ENCODE measurements around the gene GSK3A. TPM values are rescaled to one million over a fixed set of nuclear protein-coding genes. Genes with fewer than 3 reads are reported as not detected.

The GSK3A gene
- total and polyA plus RNA-seq, 9 of the 15 experiments (the other 6 are each of a cell fraction or from before 2014, with no cell fraction given), result 0.62 to 90.7 (median 33.3) TPM

DNA sequence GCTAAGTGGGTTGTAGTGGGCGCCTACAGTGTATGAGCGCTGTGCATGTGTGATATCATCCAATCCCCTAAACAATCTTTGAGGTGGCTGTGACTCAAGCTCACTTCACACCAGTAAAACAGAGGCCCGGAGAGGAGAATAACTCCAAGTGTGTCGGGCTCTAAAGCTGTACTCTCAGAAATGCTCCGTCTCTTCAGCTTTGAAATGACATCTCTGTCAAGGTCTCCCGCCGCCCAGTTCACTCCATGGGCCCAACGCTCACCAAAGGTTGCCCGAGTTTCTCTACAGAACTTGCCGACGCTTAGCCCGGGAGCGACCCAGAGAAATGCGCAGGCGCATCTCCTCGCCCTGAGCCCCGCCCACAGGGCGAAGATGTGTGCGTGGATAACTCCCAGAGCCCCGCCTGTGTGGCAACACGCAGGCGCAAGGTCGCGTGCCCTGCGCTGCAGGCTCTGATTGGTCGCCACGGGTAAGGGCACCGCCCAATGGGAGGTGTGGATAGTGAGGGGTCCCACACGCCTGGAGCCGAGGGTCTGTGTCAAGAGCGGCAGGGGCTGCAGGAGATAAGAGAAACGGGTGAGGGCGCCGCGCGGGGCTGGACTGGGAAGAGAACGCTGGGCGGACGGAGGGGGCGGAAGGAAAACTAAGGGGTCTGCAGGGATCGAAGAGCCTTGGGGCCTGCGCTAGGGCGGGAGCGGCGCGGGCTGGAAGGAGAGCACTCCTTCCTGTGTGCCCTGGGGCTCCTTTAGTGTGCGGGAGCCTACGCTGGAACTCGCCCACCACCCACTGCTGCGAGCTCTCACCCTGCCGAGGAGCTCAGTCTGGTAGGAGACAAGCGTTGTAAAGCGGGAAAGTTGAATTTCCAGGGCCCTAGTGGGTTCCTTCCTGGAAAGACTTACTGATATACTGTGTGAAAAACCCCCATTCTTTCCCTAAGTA, 22.3 kb downstream of the GSK3A start, which contains the start of gene ZNF526 (continued):
- no peak for TF ChIP-seq CHCHD3 (CRISPR knock-in tag; IDR thresholded peaks at IDR 0.05)
- peak; percentile 67; the same call in 1 of the 2 replicates for TF ChIP-seq MGA (IDR thresholded peaks at IDR 0.05)
- TF ChIP-seq GMEB1 (CRISPR knock-in tag; IDR thresholded peaks at IDR 0.05), result peak; percentile 28; the same call in 1 of the 2 replicates
- no peak for TF ChIP-seq RNF2 (IDR thresholded peaks at IDR 0.05)
- no peak for TF ChIP-seq ZNF232 (CRISPR knock-in tag; IDR thresholded peaks at IDR 0.05)
- no peak for TF ChIP-seq TRIM24 (IDR thresholded peaks at IDR 0.05)
- no peak for TF ChIP-seq SRSF1 (IDR thresholded peaks at IDR 0.05; ENCODE audit: low read depth, low read length)
- TF ChIP-seq NFATC3 (IDR thresholded peaks at IDR 0.05), result no peak
- TF ChIP-seq PKNOX1 (IDR thresholded peaks at IDR 0.05), result no peak
- TF ChIP-seq GTF2F1 (IDR thresholded peaks at IDR 0.05; ENCODE audit: low read depth, low read length), result no peak
- TF ChIP-seq NR2C2 (CRISPR knock-in tag; IDR thresholded peaks at IDR 0.05), result no peak
- peak; percentile 50; the same call in 1 of the 2 replicates for TF ChIP-seq NR2C2 (tag; IDR thresholded peaks at IDR 0.05)
- 0 out of 2 replicates have a peak, but pooled peaks have one; percentile 13 for TF ChIP-seq CBFA2T2 (conservative IDR thresholded peaks at IDR 0.05)
